Adrenal gland (tissue), 12 donors: ENCODE data around the gene ELSPBP1. TPM values are rescaled to one million over a fixed set of nuclear protein-coding genes. Genes with fewer than 3 reads are reported as not detected.

ENCODE experiments used
- DNase-seq, 7 donors: peaks; one replicate each; pipeline ENCODE4 v3.0.0-alpha.2; 2019 to 2020
- H3K27ac ChIP-seq, 5 donors: fragments of 200-600 bp; sonication (generic) in 4 of 5; 1 replicate in 3 of 5; 2 replicates in 2 of 5; pipeline versions ENCODE4 v1.5.1 to v1.8.0; 2016 to 2020; ENCODE audit warnings: mild to moderate bottlenecking in 1 of 5
- H3K27me3 ChIP-seq: fragments of 200-600 bp; 2 replicates; pipeline ENCODE4 v1.8.0; 2021
- H3K36me3 ChIP-seq, 2 donors: fragments of 200-600 bp; replicated peaks in 1 of 2; 1 replicate in 1 of 2; 2 replicates in 1 of 2; pipeline versions ENCODE4 v1.5.1 to v1.8.0; 2018 to 2022
- H3K4me1 ChIP-seq, 2 donors: fragments of 200-600 bp; replicated peaks in 1 of 2; 1 replicate in 1 of 2; 2 replicates in 1 of 2; pipeline versions ENCODE4 v1.5.1 to v1.8.0; 2018 to 2021
- H3K4me3 ChIP-seq, 4 donors: fragments of 200-600 bp; sonication (generic) in 3 of 4; one replicate each; pipeline ENCODE4 v1.5.1; 2016 to 2018
- H3K9me3 ChIP-seq, 3 donors: fragments of 200-600 bp; sonication (generic) in 1 of 3; replicated peaks in 1 of 3; 1 replicate in 2 of 3; 2 replicates in 1 of 3; pipeline versions ENCODE4 v1.5.1 to v1.8.0; 2016 to 2021
- CTCF ChIP-seq, 6 experiments: fragments of 450-650 bp in 4 of 6; fragments of 200-600 bp in 2 of 6; sonication (generic) in 1 of 6; IDR thresholded peaks; 1 replicate in 5 of 6; 2 replicates in 1 of 6; pipeline versions ENCODE4 v1.5.1 to v1.8.0; 2016 to 2021; ENCODE audit warnings: antibody characterized with exemption in 6 of 6, mild to moderate bottlenecking in 2 of 6, moderate library complexity in 1 of 6
- POLR2A ChIP-seq, 2 donors: fragments of 450-650 bp; IDR thresholded peaks; one replicate each; pipeline ENCODE4 v1.6.1; 2017; ENCODE audit warnings: antibody characterized with exemption in 2 of 2, mild to moderate bottlenecking in 2 of 2, moderate library complexity in 1 of 2
- WGBS, 4 donors: extraction: QIAGEN DNeasy Blood & Tissue Kit in 2 of 4; methylation state at CpG; one replicate each; pipeline versions ENCODE4 v1.1.5 to v1.1.7; 2013 to 2017; 5-methylcytosine and 5-hydroxymethylcytosine counted together
- intact Hi-C, 2 donors: fragments of 100-400 bp; cut with DNase I; formaldehyde crosslinking; loops; one replicate each; pipeline versions ENCODE4 v1.14.1 to v1.15.0; 2022 to 2023
- polyA plus RNA-seq, 3 donors: library from polyadenylated mRNA; stranded (reverse); fragments of 200-250 nt in 2 of 3; fragments of 350-450 nt in 1 of 3; fragmentation: Illumina TruSeq in 1 of 3; extraction: RNeasy Lipid Tissue Mini Kit (QIAGEN cat#74804) in 1 of 3; gene quantifications; one replicate each; pipeline ENCODE4 v1.2.3, GENCODE V29; 2013 to 2014
- total RNA-seq, 9 donors: library from RNA; depleted of rRNA in 4 of 9; stranded (reverse); fragments of >200 nt in 4 of 9; fragments of 120-200 nt in 1 of 9; fragmentation: NEBNext Ultra II Directional in 1 of 9; extraction: Animal tissue kit (Norgen Biotek cat#: 25700) in 1 of 9; gene quantifications; one replicate each; pipeline versions ENCODE4 v1.1.0 to v1.2.4, GENCODE V29; 2013 to 2023
- donor health status: healthy with polysubstance abuse.
- donor health status: Bipolar disorder and iron deficiency.
- donor health status: DM: yes; HTN: yes; CAD: no.
- donor health status: DM: no; HTN: no; CAD: no.
- donor health status: DM: no; HTN: no; CAD: no.
- donor health status: DM: yes; HTN: yes; CAD: no.

Gene ELSPBP1
- total and polyA plus RNA-seq, 12 donors = 0.11 to 4.3 TPM; not detected in 10

- Histone ChIP-seq H3K36me3 (no peaks in the 10 kb centered on the region), H3K4me1 (no peaks in the 10 kb centered on the region), H3K4me3 (no peak overlapping the region), H3K27ac (no peak overlapping the region), H3K9me3 (no peaks in the 10 kb centered on the region), H3K27me3 (no peaks in the 10 kb centered on the region)
- DNase-seq = no peak
- TF ChIP-seq POLR2A (IDR thresholded peaks at IDR 0.05) (no peak), CTCF (IDR thresholded peaks at IDR 0.05) (no peak)
- WGBS, 4 donors = 60 to 71% (median 64%) methylated on average over 7 of the region's 7 CpGs
- intact Hi-C loops = no loop called here
Observed at GRCh38 chr19:48029431-48029830, 35.0 kb downstream of the ELSPBP1 start.

- Histone ChIP-seq H3K36me3 (no peaks in the 10 kb centered on the region), H3K4me3 (no peak overlapping the region), H3K4me1 (no peaks in the 10 kb centered on the region), H3K27me3 (no peaks in the 10 kb centered on the region), H3K27ac (no peak overlapping the region), H3K9me3 (no peaks in the 10 kb centered on the region)
- TF ChIP-seq POLR2A (IDR thresholded peaks at IDR 0.05) (no peak), CTCF (IDR thresholded peaks at IDR 0.05) (no peak)
- 57 to 64% (median 61%) methylated on average over 10 of the region's 10 CpGs for WGBS, 4 donors
- DNase-seq = no peak
- intact Hi-C loops = no loop called here
Observed at GRCh38 chr19:48030073-48030472, 35.6 kb downstream of the ELSPBP1 start.

GRCh38 chr19:48033604-48034003 lies 39.2 kb downstream of the ELSPBP1 start:
- DNase-seq = no peak
- WGBS, 4 donors = 58 to 80% (median 71%) methylated on average over 5 of the region's 5 CpGs
- H3K4me3 ChIP-seq = no peak overlapping the region
- no peaks in the 10 kb centered on the region for H3K4me1 ChIP-seq
- H3K27me3 ChIP-seq = no peaks in the 10 kb centered on the region
- no peaks in the 10 kb centered on the region for H3K9me3 ChIP-seq
- no peak overlapping the region for H3K27ac ChIP-seq
- intact Hi-C loops = no loop called here
- TF ChIP-seq POLR2A (IDR thresholded peaks at IDR 0.05) (no peak), CTCF (IDR thresholded peaks at IDR 0.05) (no peak)
- no peaks in the 10 kb centered on the region for H3K36me3 ChIP-seq

GRCh38 chr19:48036765-48037164 lies 42.3 kb downstream of the ELSPBP1 start:
- Histone ChIP-seq H3K4me1 (no peaks in the 10 kb centered on the region), H3K27ac (no peak overlapping the region), H3K36me3 (no peaks in the 10 kb centered on the region), H3K9me3 (no peaks in the 10 kb centered on the region), H3K4me3 (no peak overlapping the region), H3K27me3 (no peaks in the 10 kb centered on the region)
- DNase-seq = no peak
- 71 to 90% (median 82%) methylated on average over 2 of the region's 2 CpGs for WGBS, 4 donors
- TF ChIP-seq CTCF (IDR thresholded peaks at IDR 0.05) (no peak), POLR2A (IDR thresholded peaks at IDR 0.05) (no peak)
- intact Hi-C loops = no loop called here
